HG03571 (cell line): Measurements from ENCODE around the gene CYP26B1.
"Not testable (repeated sequence)": the region's sequence is repeated elsewhere in the genome, so short reads cannot be mapped to it uniquely, and the experiment has no call there.

ENCODE experiments used
- ATAC-seq: cut with Tn5 transposase; IDR thresholded peaks from one replicate; pipeline ENCODE4 v1.9.1; 2021; ENCODE audit not compliant: unreplicated experiment

CYP26B1 gene

GRCh38 chr2:72112401-72112800, 35.3 kb downstream of the CYP26B1 start:
- ATAC-seq: no peak

DNA sequence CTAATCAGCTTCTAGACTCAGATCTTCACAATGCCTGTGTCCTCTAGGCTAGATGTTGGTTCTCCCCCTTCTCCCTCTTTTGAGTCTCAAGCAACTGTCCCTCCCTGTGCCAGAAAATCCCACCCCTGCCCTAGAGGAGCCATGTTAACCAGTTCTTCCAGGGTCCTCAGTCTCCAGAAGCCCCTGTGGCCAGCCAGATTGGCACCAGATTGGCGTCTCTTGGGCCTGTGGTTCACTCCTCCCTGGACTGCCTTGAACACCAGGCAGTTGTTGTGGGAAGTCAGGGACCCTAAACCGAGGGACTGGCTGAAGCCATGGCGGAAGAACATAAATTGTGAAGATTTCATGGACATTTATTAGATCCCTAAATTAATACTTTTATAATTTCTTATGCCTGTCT, 36.6 kb downstream of the CYP26B1 start:
- no peak for ATAC-seq

GRCh38 chr2:72109904-72110303, 37.8 kb downstream of the CYP26B1 start:
- no peak for ATAC-seq

- no peak for ATAC-seq
Measured at GRCh38 chr2:72109291-72109690, 38.4 kb downstream of the CYP26B1 start.

DNA sequence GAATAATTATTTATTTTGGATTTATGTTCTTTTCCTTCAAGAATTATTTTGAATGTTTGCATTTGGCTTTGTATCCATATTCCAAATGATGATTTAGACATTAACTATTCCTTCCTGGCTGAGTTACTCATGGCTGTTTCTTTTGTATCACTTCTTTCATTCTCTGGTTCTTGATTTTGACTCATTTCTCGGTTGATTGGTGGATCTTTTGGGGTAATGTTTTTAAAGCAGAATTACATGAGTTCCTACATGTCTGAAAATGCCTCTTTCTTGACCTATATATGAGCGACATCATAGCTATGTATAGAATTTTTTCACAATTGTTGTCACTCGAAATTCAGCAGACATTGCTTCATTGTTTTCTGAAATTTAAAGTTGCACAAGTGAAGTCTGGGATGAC, 39.5 kb downstream of the CYP26B1 start:
- ATAC-seq: no peak

GRCh38 chr2:72106978-72107377, 40.7 kb downstream of the CYP26B1 start:
- ATAC-seq: no peak

GRCh38 chr2:72104821-72105588, 42.7 kb downstream of the CYP26B1 start:
- ATAC-seq: no peak

GRCh38 chr2:72103690-72104089, 44.0 kb downstream of the CYP26B1 start:
- ATAC-seq: no peak

DNA sequence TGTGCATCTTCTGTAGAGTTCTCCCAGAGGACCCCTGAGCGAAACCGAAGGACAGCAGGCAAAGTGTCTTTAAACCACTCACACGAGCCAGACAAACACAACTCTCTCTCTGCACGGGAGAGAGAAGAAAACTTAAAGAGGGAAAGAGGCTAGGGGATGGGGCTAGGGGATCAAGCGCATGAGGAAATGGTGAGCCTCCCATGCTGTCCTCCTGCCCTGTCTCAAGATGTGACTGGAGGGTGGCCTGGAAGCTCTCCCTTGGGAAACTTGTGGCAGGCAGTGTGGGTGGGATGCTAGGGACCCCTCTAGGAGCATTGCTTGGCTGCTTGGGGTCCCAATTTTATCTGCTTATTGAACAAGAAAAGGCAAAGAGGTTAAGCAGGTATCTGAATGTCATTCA, 44.5 kb downstream of the CYP26B1 start:
- ATAC-seq: no peak

DNA sequence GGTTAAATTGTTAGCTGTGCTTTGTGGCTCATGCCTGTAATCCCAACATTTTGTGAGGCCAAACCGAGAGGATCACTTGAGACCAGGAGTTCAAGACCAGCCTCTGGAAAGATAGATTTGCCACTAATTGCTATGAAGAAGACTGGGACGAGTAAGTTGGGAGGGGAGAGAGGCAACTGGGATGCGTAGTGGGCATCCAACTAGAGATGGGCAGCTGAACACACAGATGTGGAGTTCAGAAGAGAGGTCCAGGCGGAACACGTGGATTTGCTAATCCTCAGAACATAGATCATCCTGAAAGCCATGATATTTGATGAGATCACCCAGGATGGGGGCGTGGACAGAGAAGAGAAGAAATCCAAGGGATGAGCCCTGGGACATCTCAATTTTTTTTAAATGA, 48.7 kb downstream of the CYP26B1 start:
- no peak for ATAC-seq

DNA sequence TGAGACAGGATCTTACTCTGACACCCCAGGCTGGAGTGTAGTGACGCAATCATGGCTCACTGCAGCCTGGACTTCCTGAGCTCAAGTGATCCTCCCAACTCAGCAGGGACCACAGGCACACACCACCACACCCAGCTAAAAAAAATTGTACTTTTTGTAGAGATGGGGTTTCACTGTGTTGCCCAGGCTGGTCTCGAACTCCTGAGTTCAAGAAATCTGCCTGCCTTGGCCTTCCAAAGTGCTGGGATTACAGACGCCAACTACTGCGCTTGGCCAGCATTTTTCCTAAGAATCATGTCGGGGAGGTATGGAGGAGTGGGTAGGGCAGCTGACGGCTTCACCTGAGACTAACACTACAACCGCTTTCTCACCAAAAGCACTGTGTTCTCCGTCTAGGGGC, 50.4 kb downstream of the CYP26B1 start:
- ATAC-seq: no peak

DNA sequence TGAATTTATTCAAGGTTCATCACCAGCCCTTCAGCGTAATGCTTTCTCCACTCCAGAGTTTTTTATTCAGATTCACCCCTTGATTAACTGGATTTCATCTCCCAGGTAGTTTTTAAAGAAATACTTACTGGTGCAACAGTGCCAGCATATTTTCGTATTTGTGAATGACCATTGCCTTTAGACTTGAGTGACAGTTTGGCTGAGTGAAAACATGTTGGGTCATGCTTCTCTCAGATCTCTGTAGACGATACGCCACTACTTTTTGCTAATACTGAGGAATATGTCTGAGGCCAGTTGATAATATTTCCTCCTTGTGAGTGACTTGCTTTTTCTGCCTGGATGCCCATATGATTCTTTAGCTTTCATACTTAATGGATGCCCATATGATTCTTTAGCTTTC, 51.5 kb downstream of the CYP26B1 start:
- ATAC-seq: no peak

DNA sequence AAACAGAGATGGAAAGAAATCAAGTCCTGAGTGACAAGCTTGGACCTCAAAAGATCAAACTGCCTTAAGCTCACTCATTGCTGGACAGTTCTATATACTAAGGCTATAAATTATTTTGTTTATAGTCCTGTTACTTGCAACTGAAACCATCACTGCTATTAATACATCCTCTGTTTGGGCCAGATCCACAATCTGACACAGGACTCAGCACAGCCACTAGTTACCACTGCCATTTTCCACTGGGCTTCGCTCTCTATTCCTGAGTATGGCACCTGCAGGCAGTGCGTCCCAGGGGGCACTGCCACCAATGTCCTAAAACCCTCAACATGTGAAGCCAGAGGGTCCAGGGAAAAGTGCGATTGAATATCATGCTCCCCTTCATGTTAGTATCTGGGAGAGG, 52.3 kb downstream of the CYP26B1 start:
- no peak for ATAC-seq

GRCh38 chr2:72094701-72095100, 53.0 kb downstream of the CYP26B1 start:
- no peak for ATAC-seq

DNA sequence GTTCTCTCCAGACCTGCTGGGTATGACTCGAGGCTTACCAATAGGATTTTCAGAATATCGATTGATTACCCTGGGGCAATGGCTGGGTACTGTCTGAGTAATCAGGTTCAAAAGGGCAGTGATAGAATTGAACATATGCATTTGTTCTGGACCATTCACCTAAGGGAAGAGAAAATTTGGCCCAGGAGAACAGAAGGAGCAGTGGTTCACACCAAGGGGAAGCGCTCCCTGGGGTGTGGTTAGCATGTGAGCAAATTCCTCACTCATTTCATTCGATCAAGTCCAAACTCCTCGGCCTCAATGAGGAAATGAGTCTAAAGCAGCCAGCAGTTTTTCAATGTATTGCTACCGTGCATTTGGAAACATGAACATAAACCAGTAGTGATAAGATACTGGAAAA, 55.6 kb downstream of the CYP26B1 start:
- no peak for ATAC-seq

GRCh38 chr2:72090781-72091482, 56.7 kb downstream of the CYP26B1 start:
- ATAC-seq: no peak

DNA sequence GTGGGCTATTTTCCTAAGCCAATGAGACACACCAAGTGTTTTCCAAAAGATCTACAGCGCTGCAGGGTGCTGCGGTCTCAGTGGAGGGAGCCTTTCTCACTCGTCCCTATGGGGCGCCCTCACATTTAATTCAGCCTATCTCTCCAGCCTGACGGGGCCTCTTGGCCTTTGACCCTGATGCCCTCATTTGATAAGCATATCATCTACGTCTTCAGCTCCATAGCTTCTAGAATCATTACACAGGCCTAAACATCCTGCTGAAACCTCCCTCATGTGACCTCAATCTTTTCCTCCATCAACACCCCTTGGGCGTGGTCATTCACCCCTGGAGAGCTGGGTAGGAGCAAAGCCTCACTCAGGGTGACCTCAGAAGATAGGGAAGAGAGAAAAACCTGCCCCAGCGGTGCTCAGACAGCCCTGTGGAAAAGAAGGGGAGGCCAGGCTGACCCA, 57.4 kb downstream of the CYP26B1 start:
- no peak for ATAC-seq

GRCh38 chr2:72089537-72089936, 58.1 kb downstream of the CYP26B1 start:
- no peak for ATAC-seq

- no peak for ATAC-seq
Measured at GRCh38 chr2:72089028-72089427, 58.6 kb downstream of the CYP26B1 start.

GRCh38 chr2:72086871-72087633, 60.6 kb downstream of the CYP26B1 start:
- not testable (repeated sequence) for ATAC-seq

DNA sequence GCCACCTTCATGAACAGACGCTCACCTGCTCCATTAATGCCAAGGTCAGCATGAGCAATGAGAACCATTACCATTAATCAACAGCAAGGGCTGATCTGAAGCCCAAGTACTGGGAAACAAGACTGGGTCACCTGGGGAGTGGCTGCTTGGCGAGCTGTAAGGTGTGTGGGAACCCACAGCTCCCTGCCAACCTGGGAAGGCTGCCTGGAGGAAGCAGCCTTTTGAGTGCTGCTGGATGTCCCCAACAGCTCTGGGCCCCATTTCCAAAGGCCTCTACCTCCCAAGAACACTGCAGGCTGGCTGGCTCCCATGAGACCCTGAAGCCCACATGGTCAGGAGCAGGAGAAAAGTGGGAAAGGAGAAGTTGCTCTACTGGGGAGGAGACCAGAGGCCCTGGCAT, 62.1 kb downstream of the CYP26B1 start:
- ATAC-seq: no peak

DNA sequence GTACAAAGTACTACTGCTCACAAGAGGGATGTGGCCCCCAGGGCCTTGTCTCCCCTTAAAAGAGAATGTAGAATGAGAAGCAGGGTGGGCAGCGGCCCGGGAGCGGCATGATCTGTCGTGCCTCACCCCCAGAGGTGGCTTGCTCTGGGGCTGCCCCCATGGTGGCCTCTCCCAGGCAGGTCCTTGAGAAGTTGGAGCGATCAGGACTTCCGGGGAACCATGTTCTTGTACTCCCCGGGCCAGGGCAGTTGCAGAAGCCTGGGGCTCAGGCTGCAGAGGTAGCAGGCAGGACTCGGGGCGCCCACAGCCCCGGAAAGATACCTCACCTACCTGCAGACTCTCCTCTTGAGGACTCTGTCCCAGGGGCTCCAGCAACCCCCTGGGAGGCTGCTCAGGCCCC, 62.6 kb downstream of the CYP26B1 start:
- no peak for ATAC-seq
